ENCODE results near the gene MOV10L1.

MOV10L1 gene

GRCh38 chr22:50088096-50088495 lies 1.7 kb upstream of the MOV10L1 start:
- H3K9me3 ChIP-seq (ENCODE audit: low read length): peaks cover 2% of the 10 kb centered on the region
- no peak overlapping the region for H3K4me3 ChIP-seq (ENCODE audit: low read length)
- peaks cover 6% of the 10 kb centered on the region for H3K27me3 ChIP-seq (ENCODE audit: insufficient read depth, low read length)
- peaks cover 4% of the 10 kb centered on the region for H3K4me1 ChIP-seq (ENCODE audit: insufficient read depth, low read length)
- no peaks in the 10 kb centered on the region for H3K36me3 ChIP-seq (ENCODE audit: insufficient read depth, low read length)
- no peak overlapping the region for H2AFZ ChIP-seq (ENCODE audit: low read depth, low read length)

- no peak overlapping the region for H3K4me3 ChIP-seq (ENCODE audit: low read length)
- no peaks in the 10 kb centered on the region for H3K4me1 ChIP-seq (ENCODE audit: insufficient read depth, low read length)
- peaks cover 2% of the 10 kb centered on the region for H3K9me3 ChIP-seq (ENCODE audit: low read length)
- H3K36me3 ChIP-seq (ENCODE audit: insufficient read depth, low read length): no peaks in the 10 kb centered on the region
- no peak overlapping the region for H2AFZ ChIP-seq (ENCODE audit: low read depth, low read length)
- peaks cover 6% of the 10 kb centered on the region for H3K27me3 ChIP-seq (ENCODE audit: insufficient read depth, low read length)
Observed at GRCh38 chr22:50089231-50089630, 575 bp upstream of the MOV10L1 start.

GRCh38 chr22:50090412-50090714 lies 557 bp downstream of the MOV10L1 start:
- no peak overlapping the region for H2AFZ ChIP-seq (ENCODE audit: low read depth, low read length)
- H3K9me3 ChIP-seq (ENCODE audit: low read length): peaks cover 2% of the 10 kb centered on the region
- H3K27me3 ChIP-seq (ENCODE audit: insufficient read depth, low read length): peaks cover 6% of the 10 kb centered on the region
- no peaks in the 10 kb centered on the region for H3K36me3 ChIP-seq (ENCODE audit: insufficient read depth, low read length)
- H3K4me3 ChIP-seq (ENCODE audit: low read length): no peak overlapping the region
- no peaks in the 10 kb centered on the region for H3K4me1 ChIP-seq (ENCODE audit: insufficient read depth, low read length)

GRCh38 chr22:50091092-50091768 lies 1.4 kb downstream of the MOV10L1 start:
- Histone ChIP-seq H3K9me3 (ENCODE audit: low read length) (peaks cover 2% of the 10 kb centered on the region), H2AFZ (ENCODE audit: low read depth, low read length) (no peak overlapping the region), H3K36me3 (ENCODE audit: insufficient read depth, low read length) (no peaks in the 10 kb centered on the region), H3K4me3 (ENCODE audit: low read length) (no peak overlapping the region), H3K27me3 (ENCODE audit: insufficient read depth, low read length) (peaks cover 6% of the 10 kb centered on the region), H3K4me1 (ENCODE audit: insufficient read depth, low read length) (no peaks in the 10 kb centered on the region)

- no peaks in the 10 kb centered on the region for H3K36me3 ChIP-seq (ENCODE audit: insufficient read depth, low read length)
Observed at GRCh38 chr22:50092342-50092741, 2.5 kb downstream of the MOV10L1 start.

GRCh38 chr22:50098052-50098451 lies 8.2 kb downstream of the MOV10L1 start:
- Histone ChIP-seq H3K27me3 (ENCODE audit: insufficient read depth, low read length) (no peaks in the 10 kb centered on the region), H2AFZ (ENCODE audit: low read depth, low read length) (no peak overlapping the region), H3K9me3 (ENCODE audit: low read length) (no peaks in the 10 kb centered on the region), H3K4me3 (ENCODE audit: low read length) (no peak overlapping the region), H3K36me3 (ENCODE audit: insufficient read depth, low read length) (no peaks in the 10 kb centered on the region), H3K4me1 (ENCODE audit: insufficient read depth, low read length) (no peaks in the 10 kb centered on the region)

More at GRCh38 chr22:50092342-50092741, 2.5 kb downstream of the MOV10L1 start:
- Histone ChIP-seq H3K27me3 (ENCODE audit: insufficient read depth, low read length) (peaks cover 6% of the 10 kb centered on the region), H3K9me3 (ENCODE audit: low read length) (peaks cover 2% of the 10 kb centered on the region), H3K4me1 (ENCODE audit: insufficient read depth, low read length) (no peaks in the 10 kb centered on the region), H3K4me3 (ENCODE audit: low read length) (no peak overlapping the region), H2AFZ (ENCODE audit: low read depth, low read length) (no peak overlapping the region)

GRCh38 chr22:50101870-50102565 lies 12.2 kb downstream of the MOV10L1 start:
- H2AFZ ChIP-seq (ENCODE audit: low read depth, low read length): no peak overlapping the region
- H3K27me3 ChIP-seq (ENCODE audit: insufficient read depth, low read length): no peaks in the 10 kb centered on the region
- H3K9me3 ChIP-seq (ENCODE audit: low read length): no peaks in the 10 kb centered on the region
- H3K4me1 ChIP-seq (ENCODE audit: insufficient read depth, low read length): peaks cover 15% of the 10 kb centered on the region
- H3K4me3 ChIP-seq (ENCODE audit: low read length): no peak overlapping the region
- H3K36me3 ChIP-seq (ENCODE audit: insufficient read depth, low read length): no peaks in the 10 kb centered on the region

- no peak overlapping the region for H3K4me3 ChIP-seq (ENCODE audit: low read length)
Observed at GRCh38 chr22:50102946-50103345, 13.1 kb downstream of the MOV10L1 start.

GRCh38 chr22:50104141-50104544 lies 14.3 kb downstream of the MOV10L1 start:
- Histone ChIP-seq H3K9me3 (ENCODE audit: low read length) (no peaks in the 10 kb centered on the region), H3K4me1 (ENCODE audit: insufficient read depth, low read length) (peaks cover 15% of the 10 kb centered on the region), H3K27me3 (ENCODE audit: insufficient read depth, low read length) (no peaks in the 10 kb centered on the region), H2AFZ (ENCODE audit: low read depth, low read length) (no peak overlapping the region), H3K4me3 (ENCODE audit: low read length) (no peak overlapping the region), H3K36me3 (ENCODE audit: insufficient read depth, low read length) (no peaks in the 10 kb centered on the region)

More at GRCh38 chr22:50102946-50103345, 13.1 kb downstream of the MOV10L1 start:
- Histone ChIP-seq H3K27me3 (ENCODE audit: insufficient read depth, low read length) (no peaks in the 10 kb centered on the region), H3K4me1 (ENCODE audit: insufficient read depth, low read length) (peaks cover 15% of the 10 kb centered on the region), H2AFZ (ENCODE audit: low read depth, low read length) (no peak overlapping the region), H3K36me3 (ENCODE audit: insufficient read depth, low read length) (no peaks in the 10 kb centered on the region), H3K9me3 (ENCODE audit: low read length) (no peaks in the 10 kb centered on the region)

- H3K27me3 ChIP-seq (ENCODE audit: insufficient read depth, low read length): no peaks in the 10 kb centered on the region
- H3K9me3 ChIP-seq (ENCODE audit: low read length): no peaks in the 10 kb centered on the region
- H3K4me3 ChIP-seq (ENCODE audit: low read length): no peak overlapping the region
- no peaks in the 10 kb centered on the region for H3K36me3 ChIP-seq (ENCODE audit: insufficient read depth, low read length)
- peaks cover 15% of the 10 kb centered on the region for H3K4me1 ChIP-seq (ENCODE audit: insufficient read depth, low read length)
- H2AFZ ChIP-seq (ENCODE audit: low read depth, low read length): no peak overlapping the region
Observed at GRCh38 chr22:50105208-50106100, 15.6 kb downstream of the MOV10L1 start.

GRCh38 chr22:50107529-50107928 lies 17.7 kb downstream of the MOV10L1 start:
- Histone ChIP-seq H2AFZ (ENCODE audit: low read depth, low read length) (no peak overlapping the region), H3K9me3 (ENCODE audit: low read length) (no peaks in the 10 kb centered on the region), H3K4me1 (ENCODE audit: insufficient read depth, low read length) (peaks cover 15% of the 10 kb centered on the region), H3K36me3 (ENCODE audit: insufficient read depth, low read length) (no peaks in the 10 kb centered on the region), H3K27me3 (ENCODE audit: insufficient read depth, low read length) (peaks cover under 1% of the 10 kb centered on the region), H3K4me3 (ENCODE audit: low read length) (no peak overlapping the region)

- Histone ChIP-seq H3K27me3 (ENCODE audit: insufficient read depth, low read length) (peaks cover 4% of the 10 kb centered on the region), H2AFZ (ENCODE audit: low read depth, low read length) (no peak overlapping the region), H3K4me3 (ENCODE audit: low read length) (no peak overlapping the region), H3K4me1 (ENCODE audit: insufficient read depth, low read length) (peaks cover 9% of the 10 kb centered on the region), H3K9me3 (ENCODE audit: low read length) (no peaks in the 10 kb centered on the region), H3K36me3 (ENCODE audit: insufficient read depth, low read length) (no peaks in the 10 kb centered on the region)
Observed at GRCh38 chr22:50111056-50111455, 21.2 kb downstream of the MOV10L1 start.

Data from neuron (in vitro differentiated cells).